K562 (cell line): ENCODE data around the gene DDX60. TPM values are rescaled to one million over a fixed set of nuclear protein-coding genes. Genes with fewer than 3 reads are reported as not detected.

Source experiments
- ATAC-seq: fragments of 200-7000 bp; cut with Tn5 transposase; 3 replicates; pipeline ENCODE4 v1.9.1; 2020; ENCODE audit warnings: moderate library complexity
- BruUV-seq: library from RNA; stranded (reverse); fragments of 400-500 nt; replicated peaks from 2 replicates; lab custom pipeline; 2021; lab: Mats Ljungman, UMichigan
- CTCF ChIA-PET: fragments of 300-600 bp; formaldehyde crosslinking; extraction: SDS; loops from one replicate; lab custom pipeline; 2021; ENCODE audit warnings: low intra/inter-chr PET ratio; lab: Yijun Ruan, JAX
- POLR2A ChIA-PET: fragments of 300-600, 350-650 bp; sonication (Branson Sonifier 250); formaldehyde crosslinking; extraction: SDS; loops from one replicate; lab custom pipeline; 2021; ENCODE audit warnings: antibody characterized with exemption, inconsistent platforms; lab: Yijun Ruan, JAX
- DNase-seq, 4 experiments: peaks; one replicate each; pipeline versions ENCODE4 v3.0.0 to v3.0.0-alpha.2; 2011 to 2018; ENCODE audit warnings: low spot score in 3 of 4, mixed read lengths in 3 of 4; ENCODE audit errors: extremely low read depth in 1 of 4
- FAIRE-seq: peaks from 2 replicates; lab custom pipeline; 2011; peaks lifted over from hg19 to GRCh38; lab: Jason Lieb, UNC
- H2AFZ ChIP-seq: 2 replicates; pipeline ENCODE4 v1.6.0; 2011; ENCODE audit warnings: low read depth, low read length, control low read depth, inconsistent platforms
- H3K27ac ChIP-seq: fragments of 200-600 bp; 3 replicates; pipeline ENCODE4 v1.8.0; 2011; ENCODE audit warnings: low read depth, mild to moderate bottlenecking, control low read depth, inconsistent platforms, low read length, moderate library complexity, mixed read lengths; ENCODE audit errors: extremely low read depth
- H3K27me3 ChIP-seq, 2 experiments: fragments of 300-600 bp in 1 of 2; 2 replicates in 1 of 2; 3 replicates in 1 of 2; pipeline versions ENCODE4 v1.6.0 to v1.8.0; 2011; ENCODE audit warnings: inconsistent platforms in 2 of 2, low read length in 2 of 2, mild to moderate bottlenecking in 1 of 2, mixed read lengths in 1 of 2, moderate library complexity in 1 of 2; ENCODE audit not compliant: control insufficient read depth in 2 of 2, insufficient read depth in 2 of 2
- H3K36me3 ChIP-seq: fragments of 300-600 bp; 3 replicates; pipeline ENCODE4 v1.8.0; 2011; ENCODE audit warnings: mild to moderate bottlenecking, low read length, inconsistent platforms; ENCODE audit not compliant: control insufficient read depth, insufficient read depth
- H3K4me1 ChIP-seq, 2 experiments: fragments of 200-600 bp in 1 of 2; replicated peaks in 1 of 2; 2 replicates in 1 of 2; 3 replicates in 1 of 2; pipeline versions ENCODE4 v1.5.1 to v1.8.0; 2011; ENCODE audit warnings: inconsistent platforms in 2 of 2, low read length in 2 of 2, mild to moderate bottlenecking in 1 of 2, mixed read lengths in 1 of 2, moderate library complexity in 1 of 2; ENCODE audit not compliant: control insufficient read depth in 2 of 2, insufficient read depth in 2 of 2
- H3K4me2 ChIP-seq: 2 replicates; pipeline ENCODE4 v1.6.1; 2011; ENCODE audit warnings: low read length, control low read depth, inconsistent platforms, mixed read lengths; ENCODE audit not compliant: insufficient read depth
- H3K4me3 ChIP-seq: fragments of 200-600 bp; sonication (generic), shearing (Covaris generic); 2 replicates; pipeline ENCODE4 v1.5.1; 2016; ENCODE audit warnings: control low read depth, inconsistent platforms
- H3K79me2 ChIP-seq: fragments of 200-600 bp; 3 replicates; pipeline ENCODE4 v1.8.0; 2011; ENCODE audit warnings: low read length, inconsistent platforms; ENCODE audit not compliant: control insufficient read depth, insufficient read depth
- H3K9ac ChIP-seq, 2 experiments: 2 replicates each; pipeline versions ENCODE4 v1.6.0 to v1.6.1; 2011; ENCODE audit warnings: low read depth in 2 of 2, low read length in 2 of 2, control low read depth in 1 of 2, inconsistent platforms in 1 of 2, mild to moderate bottlenecking in 1 of 2, mixed read lengths in 1 of 2; ENCODE audit not compliant: insufficient read depth in 1 of 2
- H3K9me1 ChIP-seq: one replicate; pipeline ENCODE4 v1.6.0; 2011; ENCODE audit warnings: inconsistent platforms, mild to moderate bottlenecking, low read length, moderate library complexity; ENCODE audit not compliant: control insufficient read depth, insufficient read depth
- H3K9me3 ChIP-seq: replicated peaks from 2 replicates; pipeline ENCODE4 v1.5.1; 2011; ENCODE audit warnings: low read depth, low read length, inconsistent platforms; ENCODE audit not compliant: control insufficient read depth, insufficient read depth
- H4K20me1 ChIP-seq: replicated peaks from 2 replicates; pipeline ENCODE4 v1.6.1; 2011; ENCODE audit warnings: low read length, inconsistent platforms, mixed read lengths; ENCODE audit not compliant: control insufficient read depth, insufficient read depth
- CHCHD3 ChIP-seq: fragments of 250-450 bp; sonication (Bioruptor Pico); IDR thresholded peaks from 2 replicates; pipeline ENCODE4 v2.1.2; 2022; ENCODE audit warnings: mild to moderate bottlenecking
- RAD21 ChIP-seq, 2 experiments: fragments of 250-450 bp in 1 of 2; fragments of 450-650 bp in 1 of 2; sonication (Bioruptor Pico) in 1 of 2; formaldehyde crosslinking in 1 of 2; IDR thresholded peaks in 1 of 2; conservative IDR thresholded peaks in 1 of 2; 2 replicates each; pipeline versions ENCODE4 v1.4.0 to v1.8.0; 2020 to 2022; ENCODE audit warnings: mild to moderate bottlenecking in 2 of 2, moderate library complexity in 1 of 2
- ZBED1 ChIP-seq: IDR thresholded peaks from 2 replicates; pipeline ENCODE4 v1.6.1; 2014
- WGBS: fragments of 100-300 bp; shearing (Covaris generic); methylation state at CpG from one replicate; pipeline ENCODE4 v1.1.6; 2016; ENCODE audit warnings: low coverage, mixed read lengths; ENCODE audit not compliant: insufficient coverage; ENCODE audit errors: missing lambda C conversion rate; 5-methylcytosine and 5-hydroxymethylcytosine counted together
- in situ Hi-C: fragments of 300-500 bp; cut with MboI; formaldehyde crosslinking; loops from 4 replicates; pipeline ENCODE4 v1.15.0; 2018; ENCODE audit warnings: inconsistent platforms, mixed read lengths
- intact Hi-C: fragments of 100-400 bp; cut with micrococcal nuclease; formaldehyde crosslinking; loops from 2 replicates; pipeline ENCODE4 v1.14.2; 2022
- polyA plus RNA-seq, 8 experiments: library from polyadenylated mRNA; depleted of rRNA in 4 of 8; stranded (reverse) in 5 of 8; unstranded in 3 of 8; fragments of >200 nt; fragmentation: Nextera tagmentation in 2 of 8; fragmentation: Illumina TruSeq in 1 of 8; extraction: Ambion mirVana in 2 of 8; extraction: Trizol in 1 of 8; gene quantifications; 2 replicates each; pipeline versions ENCODE4 v1.2.1 to v1.2.3, GENCODE V29; 2011 to 2014; ENCODE audit warnings: inconsistent platforms in 1 of 8, missing spikeins in 1 of 8
- total RNA-seq, 7 experiments: library from RNA; depleted of rRNA in 6 of 7; stranded (reverse); fragments of >200 nt in 6 of 7; fragmentation: Illumina TruSeq in 2 of 7; extraction: Trizol in 2 of 7; gene quantifications; 2 replicates each; pipeline versions ENCODE4 v1.2.1 to v1.2.3, GENCODE V29; 2011 to 2021; ENCODE audit warnings: low replicate concordance in 1 of 7
- TF ChIP-seq, protein P1 (sequence below): fragments of 250-450 bp; sonication (Bioruptor Pico); IDR thresholded peaks from 2 replicates; pipeline ENCODE4 v1.5.0; 2021; ENCODE audit warnings: mild to moderate bottlenecking, borderline replicate concordance
- TF ChIP-seq, protein P2 (sequence below), 3 experiments: IDR thresholded peaks in 2 of 3; conservative IDR thresholded peaks in 1 of 3; 2 replicates each; pipeline ENCODE4 v1.5.1; 2011 to 2012; ENCODE audit warnings: low read length in 3 of 3, mild to moderate bottlenecking in 3 of 3, control low read depth in 2 of 3, improper control_type of control experiment in 1 of 3, inconsistent platforms in 1 of 3, low read depth in 1 of 3, mixed read lengths in 1 of 3, moderate library complexity in 1 of 3; ENCODE audit not compliant: insufficient read depth in 2 of 3
- TF ChIP-seq, protein P3 (sequence below): fragments of 250-450 bp; sonication (Bioruptor Pico); IDR thresholded peaks from 2 replicates; pipeline ENCODE4 v1.5.0; 2021

The DDX60 gene
- total and polyA plus RNA-seq, 9 of the 15 experiments (the other 6 are each of a cell fraction or from before 2014, with no cell fraction given): 0.06 to 0.25 (median 0.13) TPM

DNA sequence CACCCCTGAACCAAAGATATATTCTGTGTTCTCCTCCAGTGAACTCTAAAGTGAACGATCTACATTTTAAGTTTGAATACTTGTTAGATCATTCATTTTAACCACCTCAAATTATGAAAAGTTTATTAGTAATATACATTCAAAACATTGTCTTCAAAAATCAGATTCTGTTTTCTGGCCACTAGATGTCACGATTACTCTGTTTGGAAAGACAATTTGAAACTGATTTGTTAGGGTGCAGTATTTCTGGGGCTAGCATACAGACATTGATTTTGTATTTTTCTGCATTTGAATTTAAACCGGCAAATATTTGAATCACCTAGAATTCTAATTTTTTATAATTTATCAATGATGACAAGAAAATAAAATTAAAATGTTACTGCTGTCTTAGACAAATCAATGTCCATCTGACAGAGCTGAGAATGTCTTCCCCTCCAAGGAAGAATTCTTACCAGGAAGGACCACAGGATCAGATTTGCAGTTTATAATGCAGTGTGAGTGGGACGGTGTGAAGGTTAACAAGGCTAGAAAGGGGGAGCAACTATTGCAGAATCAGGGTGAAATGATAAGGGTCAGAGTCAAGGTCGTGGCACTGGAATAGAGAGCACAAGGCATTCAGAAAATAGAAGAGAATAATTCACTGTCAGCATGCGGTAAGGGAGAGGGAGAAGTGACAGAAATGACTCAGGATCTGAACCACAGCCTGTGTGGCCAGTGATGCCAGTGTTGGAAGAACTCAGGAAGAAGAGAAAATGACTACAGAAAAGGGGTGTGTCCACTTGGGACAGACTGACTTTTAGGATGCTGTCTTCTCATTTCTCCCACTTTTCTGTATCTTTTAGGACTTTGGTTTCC is 134.6 kb downstream of the DDX60 start:
- H3K36me3 ChIP-seq: no peaks in the 10 kb centered on the region
- WGBS: 0% methylated on average over 6 of the region's 6 CpGs
- in situ Hi-C loops (loop anchor here (5.0 kb wide), 1 partner anchor 738 kb away; no protein-coding TSS in a partner anchor), intact Hi-C loops (loop anchor here (1.0 to 2.0 kb wide), 2 partner anchors 368 to 733 kb away; no protein-coding TSS in a partner anchor)
- H3K79me2 ChIP-seq: no peaks in the 10 kb centered on the region
- CTCF ChIA-PET: interaction anchor here (0.5 to 2.3 kb wide), 4 partner anchors 535 to 1302 kb away, joined by 3 to 7 read pairs (median 4); no protein-coding TSS in a partner anchor
- H3K4me3 ChIP-seq: no peak overlapping the region
- no peaks in the 10 kb centered on the region for H4K20me1 ChIP-seq
- H3K4me1 ChIP-seq: no peaks in the 10 kb centered on the region
- H3K4me2 ChIP-seq: no peak overlapping the region
- H3K27ac ChIP-seq: no peak overlapping the region
- no TSS peak for BruUV-seq
- peak; percentile 42 for FAIRE-seq
- H2AFZ ChIP-seq: no peak overlapping the region
- H3K9ac ChIP-seq: no peak overlapping the region
- H3K9me1 ChIP-seq: no peaks in the 10 kb centered on the region
- no peak for ATAC-seq
- DNase-seq: peak in 3 of 4 experiments; percentile 10 to 36 (median 11)
- POLR2A ChIA-PET: no interaction called here
- H3K27me3 ChIP-seq: no peaks in the 10 kb centered on the region
- no peaks in the 10 kb centered on the region for H3K9me3 ChIP-seq
- TF ChIP-seq, protein P1, sequence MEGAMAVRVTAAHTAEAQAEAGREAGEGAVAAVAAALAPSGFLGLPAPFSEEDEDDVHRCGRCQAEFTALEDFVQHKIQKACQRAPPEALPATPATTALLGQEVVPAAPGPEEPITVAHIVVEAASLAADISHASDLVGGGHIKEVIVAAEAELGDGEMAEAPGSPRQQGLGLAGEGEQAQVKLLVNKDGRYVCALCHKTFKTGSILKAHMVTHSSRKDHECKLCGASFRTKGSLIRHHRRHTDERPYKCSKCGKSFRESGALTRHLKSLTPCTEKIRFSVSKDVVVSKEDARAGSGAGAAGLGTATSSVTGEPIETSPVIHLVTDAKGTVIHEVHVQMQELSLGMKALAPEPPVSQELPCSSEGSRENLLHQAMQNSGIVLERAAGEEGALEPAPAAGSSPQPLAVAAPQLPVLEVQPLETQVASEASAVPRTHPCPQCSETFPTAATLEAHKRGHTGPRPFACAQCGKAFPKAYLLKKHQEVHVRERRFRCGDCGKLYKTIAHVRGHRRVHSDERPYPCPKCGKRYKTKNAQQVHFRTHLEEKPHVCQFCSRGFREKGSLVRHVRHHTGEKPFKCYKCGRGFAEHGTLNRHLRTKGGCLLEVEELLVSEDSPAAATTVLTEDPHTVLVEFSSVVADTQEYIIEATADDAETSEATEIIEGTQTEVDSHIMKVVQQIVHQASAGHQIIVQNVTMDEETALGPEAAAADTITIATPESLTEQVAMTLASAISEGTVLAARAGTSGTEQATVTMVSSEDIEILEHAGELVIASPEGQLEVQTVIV (CRISPR knock-in tag): no peak
- TF ChIP-seq ZBED1: no peak
- TF ChIP-seq, protein P2, sequence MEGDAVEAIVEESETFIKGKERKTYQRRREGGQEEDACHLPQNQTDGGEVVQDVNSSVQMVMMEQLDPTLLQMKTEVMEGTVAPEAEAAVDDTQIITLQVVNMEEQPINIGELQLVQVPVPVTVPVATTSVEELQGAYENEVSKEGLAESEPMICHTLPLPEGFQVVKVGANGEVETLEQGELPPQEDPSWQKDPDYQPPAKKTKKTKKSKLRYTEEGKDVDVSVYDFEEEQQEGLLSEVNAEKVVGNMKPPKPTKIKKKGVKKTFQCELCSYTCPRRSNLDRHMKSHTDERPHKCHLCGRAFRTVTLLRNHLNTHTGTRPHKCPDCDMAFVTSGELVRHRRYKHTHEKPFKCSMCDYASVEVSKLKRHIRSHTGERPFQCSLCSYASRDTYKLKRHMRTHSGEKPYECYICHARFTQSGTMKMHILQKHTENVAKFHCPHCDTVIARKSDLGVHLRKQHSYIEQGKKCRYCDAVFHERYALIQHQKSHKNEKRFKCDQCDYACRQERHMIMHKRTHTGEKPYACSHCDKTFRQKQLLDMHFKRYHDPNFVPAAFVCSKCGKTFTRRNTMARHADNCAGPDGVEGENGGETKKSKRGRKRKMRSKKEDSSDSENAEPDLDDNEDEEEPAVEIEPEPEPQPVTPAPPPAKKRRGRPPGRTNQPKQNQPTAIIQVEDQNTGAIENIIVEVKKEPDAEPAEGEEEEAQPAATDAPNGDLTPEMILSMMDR (IDR thresholded peaks at IDR 0.05 in 2 of 3, conservative IDR thresholded peaks at IDR 0.05 in 1 of 3; ENCODE audit: insufficient read depth in 2 of 3, low read depth in 1 of 3, low read length in 3 of 3): peak in 2 of 3 experiments; percentile 17 to 54; a peak in 2 of 6 replicates
- no peak for TF ChIP-seq CHCHD3
- TF ChIP-seq, protein P3, sequence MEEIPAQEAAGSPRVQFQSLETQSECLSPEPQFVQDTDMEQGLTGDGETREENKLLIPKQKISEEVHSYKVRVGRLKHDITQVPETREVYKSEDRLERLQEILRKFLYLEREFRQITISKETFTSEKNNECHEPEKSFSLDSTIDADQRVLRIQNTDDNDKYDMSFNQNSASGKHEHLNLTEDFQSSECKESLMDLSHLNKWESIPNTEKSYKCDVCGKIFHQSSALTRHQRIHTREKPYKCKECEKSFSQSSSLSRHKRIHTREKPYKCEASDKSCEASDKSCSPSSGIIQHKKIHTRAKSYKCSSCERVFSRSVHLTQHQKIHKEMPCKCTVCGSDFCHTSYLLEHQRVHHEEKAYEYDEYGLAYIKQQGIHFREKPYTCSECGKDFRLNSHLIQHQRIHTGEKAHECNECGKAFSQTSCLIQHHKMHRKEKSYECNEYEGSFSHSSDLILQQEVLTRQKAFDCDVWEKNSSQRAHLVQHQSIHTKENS: no peak
- TF ChIP-seq RAD21 (CRISPR knock-in tag; conservative IDR thresholded peaks at IDR 0.05 in 1 of 2, IDR thresholded peaks at IDR 0.05 in 1 of 2): peak; percentile 78 to 82
